ENCODE data around the gene MMRN1.

- TF ChIP-seq, protein P1, sequence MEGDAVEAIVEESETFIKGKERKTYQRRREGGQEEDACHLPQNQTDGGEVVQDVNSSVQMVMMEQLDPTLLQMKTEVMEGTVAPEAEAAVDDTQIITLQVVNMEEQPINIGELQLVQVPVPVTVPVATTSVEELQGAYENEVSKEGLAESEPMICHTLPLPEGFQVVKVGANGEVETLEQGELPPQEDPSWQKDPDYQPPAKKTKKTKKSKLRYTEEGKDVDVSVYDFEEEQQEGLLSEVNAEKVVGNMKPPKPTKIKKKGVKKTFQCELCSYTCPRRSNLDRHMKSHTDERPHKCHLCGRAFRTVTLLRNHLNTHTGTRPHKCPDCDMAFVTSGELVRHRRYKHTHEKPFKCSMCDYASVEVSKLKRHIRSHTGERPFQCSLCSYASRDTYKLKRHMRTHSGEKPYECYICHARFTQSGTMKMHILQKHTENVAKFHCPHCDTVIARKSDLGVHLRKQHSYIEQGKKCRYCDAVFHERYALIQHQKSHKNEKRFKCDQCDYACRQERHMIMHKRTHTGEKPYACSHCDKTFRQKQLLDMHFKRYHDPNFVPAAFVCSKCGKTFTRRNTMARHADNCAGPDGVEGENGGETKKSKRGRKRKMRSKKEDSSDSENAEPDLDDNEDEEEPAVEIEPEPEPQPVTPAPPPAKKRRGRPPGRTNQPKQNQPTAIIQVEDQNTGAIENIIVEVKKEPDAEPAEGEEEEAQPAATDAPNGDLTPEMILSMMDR (IDR thresholded peaks at IDR 0.05 in 8 of 11, conservative IDR thresholded peaks at IDR 0.05 in 3 of 11): no peak
- no peak for TF ChIP-seq POLR2A (IDR thresholded peaks at IDR 0.05)
- no peak for TF ChIP-seq POLR2AphosphoS5 (IDR thresholded peaks at IDR 0.05)
These were observed 5.4 kb upstream of the MMRN1 start for GRCh38 chr4:89889289-89889688.
